Measurements from ENCODE around the gene NEO1. TPM values are rescaled to one million over a fixed set of nuclear protein-coding genes. Genes with fewer than 3 reads are reported as not detected.
A peak's percentile ranks its signal among the peaks of the same experiment; 100 is the strongest.

NEO1 gene
- total RNA-seq (2014; rRNA removed; shearing (Covaris generic)): 13.6 and 14.7 TPM in 2 replicates
- 4.5 and 5.0 TPM in 2 replicates for polyA plus RNA-seq (2016; fragmentation: Nextera tagmentation; extraction: Ambion mirVana)

DNA sequence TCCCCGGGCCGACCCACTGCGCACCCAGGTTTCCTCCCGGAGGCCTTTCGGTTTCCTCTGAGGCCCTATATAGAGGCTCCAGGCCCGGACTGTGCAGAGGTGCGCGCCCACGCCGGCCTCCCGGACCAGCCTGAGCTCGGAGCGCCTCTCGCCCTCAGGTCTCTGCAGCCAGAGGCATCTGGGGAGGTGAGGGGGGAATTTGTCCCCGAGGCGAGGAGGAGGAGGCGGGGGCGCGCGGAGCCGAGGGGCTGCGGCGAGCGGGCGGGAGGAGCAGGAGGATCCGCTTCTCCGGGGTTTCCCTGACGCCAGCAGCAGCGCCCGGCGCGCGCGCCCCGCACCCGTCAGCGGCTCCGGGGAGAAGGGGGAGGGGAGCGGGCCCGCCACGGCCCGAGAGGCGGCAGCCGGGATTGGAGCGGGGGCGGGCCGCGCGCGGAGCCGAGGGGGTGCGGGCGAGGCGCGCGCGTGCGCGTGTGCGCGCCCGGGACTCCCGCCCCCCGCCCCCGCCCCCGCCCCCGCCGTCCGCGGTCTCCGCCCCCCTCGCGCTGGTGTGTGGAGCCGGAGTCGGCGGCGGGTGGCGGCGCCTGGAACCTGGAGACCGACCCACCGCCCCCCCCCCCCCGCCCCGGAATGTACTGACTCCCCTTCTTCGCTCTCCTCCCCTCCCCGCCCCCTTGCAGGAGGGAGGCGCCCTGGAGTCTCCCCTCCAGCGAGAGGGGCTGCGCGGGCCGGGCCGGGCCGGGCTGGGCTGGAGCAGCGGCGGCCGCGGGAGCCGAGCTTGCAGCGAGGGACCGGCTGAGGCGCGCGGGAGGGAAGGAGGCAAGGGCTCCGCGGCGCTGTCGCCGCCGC lies at the start of gene NEO1:
NEO1 (plus strand) TSS at position 657 of the 846 bp plus-strand sequence. CDS start 213 bp downstream, outside the sequence.
- peak within 1 kb of the TSS; percentile 91 for H3K4me2 ChIP-seq (ENCODE audit: unreplicated experiment)
- no peaks in the 10 kb centered on the region for H4K20me1 ChIP-seq (ENCODE audit: insufficient read depth)
- H2AFZ ChIP-seq: peak within 1 kb of the TSS; percentile 98
- TF ChIP-seq EZH2phosphoT487 (IDR thresholded peaks at IDR 0.05; ENCODE audit: insufficient read depth, low read depth): no peak
- TF ChIP-seq EZH2 (IDR thresholded peaks at IDR 0.05; ENCODE audit: insufficient read depth, poor library complexity, severe bottlenecking): no peak
- H3K27me3 ChIP-seq (replicated peaks; ENCODE audit: insufficient read depth): peaks cover 11% of the 10 kb centered on the region; the same call in 1 of the 2 replicates
- no peaks in the 10 kb centered on the region; the same call in 1 of the 2 replicates for H3K4me1 ChIP-seq (ENCODE audit: insufficient read depth)
- in situ Hi-C loops (cut with MboI): no loop called here
- H3K9me3 ChIP-seq (ENCODE audit: low read depth): no peaks in the 10 kb centered on the region
- H3K27ac ChIP-seq: no peak within 1 kb of the TSS
- DNase-seq: peak; percentile 84
- 1% methylated on average over 32 to 71 of the region's 108 CpGs for WGBS, 2 experiments (ENCODE audit: low coverage in 1 of 2, low lambda C conversion rate in 2 of 2, missing lambda C conversion rate in 2 of 2)
- H3K36me3 ChIP-seq (ENCODE audit: low read depth): no peaks in the 10 kb centered on the region
- peaks cover 12% of the 10 kb centered on the region for H3F3A ChIP-seq (ENCODE audit: insufficient read depth)
- peak within 1 kb of the TSS; percentile 77 for H3K9ac ChIP-seq
- H3K9me2 ChIP-seq (ENCODE audit: insufficient read depth): no peaks in the 10 kb centered on the region
- peak within 1 kb of the TSS; percentile 99 for H3K4me3 ChIP-seq
- H3K79me2 ChIP-seq (ENCODE audit: insufficient read depth): 0 out of 2 replicates have a peak, but pooled peaks cover 4% of the 10 kb centered on the region

DNA sequence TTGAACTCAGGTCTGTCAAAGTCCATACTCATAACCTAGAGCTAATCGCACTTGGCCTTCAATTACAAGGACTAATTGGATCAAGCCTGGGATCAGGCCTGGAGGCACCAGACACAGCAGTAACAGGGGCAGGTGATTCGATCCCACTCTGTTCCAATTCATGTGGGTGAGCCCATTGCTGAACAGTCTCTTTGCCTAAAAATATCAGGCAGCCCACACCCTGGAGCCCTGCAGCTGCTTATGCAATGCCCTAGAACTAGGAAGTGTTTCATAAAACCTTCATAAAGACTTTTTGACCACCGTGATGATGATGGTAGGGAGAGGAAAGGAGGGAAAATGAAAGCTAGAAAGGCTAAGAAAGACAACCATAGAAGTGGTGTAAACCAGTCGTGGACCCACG lies 47.8 kb upstream of the NEO1 start:
- 68 to 75% methylated on average over 5 of the region's 5 CpGs for WGBS, 2 experiments (ENCODE audit: low coverage in 1 of 2, low lambda C conversion rate in 2 of 2, missing lambda C conversion rate in 2 of 2)
- in situ Hi-C loops (cut with MboI): no loop called here
- no peak overlapping the region for H3K4me2 ChIP-seq (ENCODE audit: unreplicated experiment)
- no peak overlapping the region for H3K9ac ChIP-seq
- no peak for DNase-seq
- no peaks in the 10 kb centered on the region for H3K79me2 ChIP-seq (ENCODE audit: insufficient read depth)
- peaks cover 6% of the 10 kb centered on the region; the same call in 1 of the 2 replicates for H3K4me1 ChIP-seq (ENCODE audit: insufficient read depth)
- H3K27ac ChIP-seq: no peak overlapping the region
- TF ChIP-seq EZH2 (IDR thresholded peaks at IDR 0.05; ENCODE audit: insufficient read depth, poor library complexity, severe bottlenecking): no peak
- TF ChIP-seq EZH2phosphoT487 (IDR thresholded peaks at IDR 0.05; ENCODE audit: insufficient read depth, low read depth): no peak
- no peak overlapping the region for H2AFZ ChIP-seq
- H3K27me3 ChIP-seq (replicated peaks; ENCODE audit: insufficient read depth): no peaks in the 10 kb centered on the region
- no peaks in the 10 kb centered on the region for H3K9me3 ChIP-seq (ENCODE audit: low read depth)
- H3K9me2 ChIP-seq (ENCODE audit: insufficient read depth): no peaks in the 10 kb centered on the region
- H3F3A ChIP-seq (ENCODE audit: insufficient read depth): no peaks in the 10 kb centered on the region
- no peaks in the 10 kb centered on the region for H3K36me3 ChIP-seq (ENCODE audit: low read depth)
- H4K20me1 ChIP-seq (ENCODE audit: insufficient read depth): no peaks in the 10 kb centered on the region
- no peak overlapping the region for H3K4me3 ChIP-seq

- Histone ChIP-seq H3K4me3 (no peak overlapping the region), H3K36me3 (ENCODE audit: low read depth) (no peaks in the 10 kb centered on the region), H4K20me1 (ENCODE audit: insufficient read depth) (no peaks in the 10 kb centered on the region), H3K4me2 (ENCODE audit: unreplicated experiment) (no peak overlapping the region), H3K9me2 (ENCODE audit: insufficient read depth) (no peaks in the 10 kb centered on the region), H3F3A (ENCODE audit: insufficient read depth) (no peaks in the 10 kb centered on the region), H3K79me2 (ENCODE audit: insufficient read depth) (no peaks in the 10 kb centered on the region), H3K9ac (no peak overlapping the region), H3K9me3 (ENCODE audit: low read depth) (no peaks in the 10 kb centered on the region), H3K27ac (no peak overlapping the region), H2AFZ (no peak overlapping the region), H3K27me3 (replicated peaks; ENCODE audit: insufficient read depth) (no peaks in the 10 kb centered on the region), H3K4me1 (ENCODE audit: insufficient read depth) (peaks cover 7% of the 10 kb centered on the region; the same call in 1 of the 2 replicates)
- in situ Hi-C loops (cut with MboI): no loop called here
- TF ChIP-seq EZH2 (IDR thresholded peaks at IDR 0.05; ENCODE audit: insufficient read depth, poor library complexity, severe bottlenecking) (no peak), EZH2phosphoT487 (IDR thresholded peaks at IDR 0.05; ENCODE audit: insufficient read depth, low read depth) (no peak)
- no peak for DNase-seq
- WGBS, 2 experiments (ENCODE audit: low coverage in 1 of 2, low lambda C conversion rate in 2 of 2, missing lambda C conversion rate in 2 of 2): 58 to 72% methylated on average over 2 of the region's 2 CpGs
Observed at GRCh38 chr15:73005032-73005431, 47.2 kb upstream of the NEO1 start.

DNA sequence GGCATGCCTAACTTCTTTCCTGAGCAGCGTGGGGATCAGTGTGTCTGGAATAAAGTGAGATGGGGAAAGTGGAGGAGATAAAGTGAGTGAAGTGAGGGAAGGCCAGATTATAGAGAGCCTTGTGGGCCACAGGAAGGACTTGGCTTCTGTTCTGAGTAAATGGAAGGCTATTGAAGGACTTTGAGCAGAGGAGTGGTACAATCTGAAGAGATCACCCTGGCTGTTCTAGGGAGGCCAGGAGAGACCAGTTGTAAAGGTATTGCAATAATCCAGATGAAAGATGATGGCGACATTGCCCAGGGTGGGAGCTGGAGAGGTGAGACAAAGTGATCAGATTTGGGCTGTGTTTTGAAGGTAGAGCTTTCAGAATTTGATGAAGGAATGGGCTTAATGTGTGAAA lies 46.8 kb upstream of the NEO1 start:
- Histone ChIP-seq H3K9ac (no peak overlapping the region), H3K4me3 (no peak overlapping the region), H3K4me1 (ENCODE audit: insufficient read depth) (peaks cover 11% of the 10 kb centered on the region; the same call in 1 of the 2 replicates), H3K27me3 (replicated peaks; ENCODE audit: insufficient read depth) (no peaks in the 10 kb centered on the region), H3K9me3 (ENCODE audit: low read depth) (no peaks in the 10 kb centered on the region), H4K20me1 (ENCODE audit: insufficient read depth) (no peaks in the 10 kb centered on the region), H3K9me2 (ENCODE audit: insufficient read depth) (no peaks in the 10 kb centered on the region), H3K27ac (no peak overlapping the region), H3K79me2 (ENCODE audit: insufficient read depth) (no peaks in the 10 kb centered on the region), H3K36me3 (ENCODE audit: low read depth) (no peaks in the 10 kb centered on the region), H2AFZ (no peak overlapping the region), H3F3A (ENCODE audit: insufficient read depth) (no peaks in the 10 kb centered on the region), H3K4me2 (ENCODE audit: unreplicated experiment) (no peak overlapping the region)
- TF ChIP-seq EZH2phosphoT487 (IDR thresholded peaks at IDR 0.05; ENCODE audit: insufficient read depth, low read depth) (no peak), EZH2 (IDR thresholded peaks at IDR 0.05; ENCODE audit: insufficient read depth, poor library complexity, severe bottlenecking) (no peak)
- in situ Hi-C loops (cut with MboI): no loop called here
- no peak for DNase-seq
- 82 to 92% methylated on average over 2 of the region's 2 CpGs for WGBS, 2 experiments (ENCODE audit: low coverage in 1 of 2, low lambda C conversion rate in 2 of 2, missing lambda C conversion rate in 2 of 2)
